H54 (cell line): ENCODE results near the gene NBPF3.
"Not testable (repeated sequence)": the region's sequence is repeated elsewhere in the genome, so short reads cannot be mapped to it uniquely, and the experiment has no call there.

Source experiments
- DNase-seq: peaks from one replicate; pipeline ENCODE4 v3.0.0; 2011; ENCODE audit warnings: low spot score, mixed read lengths; ENCODE audit not compliant: insufficient read length
- FAIRE-seq: peaks from 3 replicates; lab custom pipeline; 2011; peaks lifted over from hg19 to GRCh38; lab: Jason Lieb, UNC
- POLR2A ChIP-seq: IDR thresholded peaks from 2 replicates; pipeline ENCODE4 v1.6.1; 2011; ENCODE audit warnings: low read depth, mild to moderate bottlenecking, low read length

Gene NBPF3

GRCh38 chr1:21511579-21512522, 71.9 kb downstream of the NBPF3 start:
- DNase-seq (peak; percentile 49), FAIRE-seq (no peak)
- no peak for TF ChIP-seq POLR2A

DNA sequence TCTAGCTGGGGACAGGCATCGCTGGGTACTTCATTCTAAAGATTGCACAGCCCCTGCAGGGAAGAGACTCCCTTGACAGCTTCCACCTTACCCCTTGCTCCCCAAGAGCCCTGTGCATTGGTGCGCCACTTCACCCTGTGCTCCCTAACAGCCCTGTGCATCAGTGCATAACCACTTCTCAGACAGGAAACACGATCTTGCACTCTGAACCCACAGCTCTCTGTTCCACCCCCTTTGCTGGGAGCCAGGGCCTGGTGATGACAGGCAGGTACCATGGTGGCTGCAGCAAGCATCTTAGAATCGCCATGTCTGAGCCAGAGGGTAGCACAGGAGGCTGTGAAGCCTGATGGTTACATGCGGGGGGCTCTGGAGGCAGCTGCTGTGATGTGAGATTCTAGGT, 74.3 kb downstream of the NBPF3 start:
- TF ChIP-seq POLR2A = no peak

DNA sequence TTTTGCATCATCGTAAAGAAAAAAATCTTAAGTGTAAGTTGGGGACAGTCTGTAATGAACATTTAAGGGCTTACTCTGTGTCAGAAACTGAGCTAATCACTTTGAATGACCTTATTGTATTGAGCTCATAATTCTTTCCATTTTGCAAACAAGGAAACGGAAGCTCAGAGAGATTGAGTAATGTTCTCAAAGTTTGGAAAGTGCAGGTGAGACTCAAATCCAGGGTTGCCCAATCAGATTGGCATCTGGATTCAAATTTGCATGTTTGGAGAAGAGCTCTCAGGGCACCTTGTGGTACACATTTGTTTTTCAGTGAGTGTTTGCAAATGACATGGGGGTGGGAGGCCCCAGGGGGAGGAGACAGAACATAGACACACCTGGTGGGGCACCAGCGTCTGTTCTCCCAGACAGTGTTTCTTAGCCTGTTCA, 77.2 kb downstream of the NBPF3 start:
- no peak for FAIRE-seq

More for the DNA sequence above, 74.3 kb downstream of the NBPF3 start:
- DNase-seq (no peak), FAIRE-seq (no peak)

GRCh38 chr1:21517660-21518480, 77.9 kb downstream of the NBPF3 start:
- FAIRE-seq (no peak), DNase-seq (no peak)
- no peak for TF ChIP-seq POLR2A

More for the DNA sequence above, 77.2 kb downstream of the NBPF3 start:
- DNase-seq = no peak
- TF ChIP-seq POLR2A = no peak

DNA sequence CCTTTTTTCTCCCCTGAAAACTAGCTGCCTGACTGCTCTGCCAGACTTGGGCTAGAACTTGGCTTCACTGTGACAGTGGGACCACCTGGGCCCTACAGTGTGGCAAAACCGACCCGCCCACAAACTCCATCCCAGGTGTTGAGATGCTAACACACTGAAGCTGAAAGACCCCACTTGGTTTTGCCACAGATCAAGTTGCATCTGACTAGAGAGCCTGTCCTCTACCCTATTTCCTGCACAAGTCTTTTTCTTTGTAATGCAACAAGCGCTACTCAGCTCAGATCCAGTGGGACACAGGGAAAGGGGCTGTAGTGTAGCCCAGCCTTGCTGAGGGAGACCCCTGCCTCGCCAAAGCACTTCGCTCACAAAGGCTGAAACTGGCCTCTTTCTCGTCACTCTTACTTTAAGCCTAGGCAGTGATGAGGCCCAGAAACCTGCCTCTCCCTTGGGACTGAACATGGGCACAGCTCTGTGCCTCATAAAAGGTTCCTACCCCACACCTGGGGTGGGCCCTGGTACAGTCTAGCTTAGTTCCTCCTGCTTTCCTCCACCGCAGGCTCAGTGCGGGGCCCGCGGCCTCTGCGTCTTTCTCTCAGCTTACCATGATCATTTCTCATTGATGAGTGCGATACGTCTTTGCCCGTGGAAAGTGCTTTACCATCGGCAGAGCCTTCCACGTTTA, 79.0 kb downstream of the NBPF3 start:
- TF ChIP-seq POLR2A = no peak
- FAIRE-seq (no peak), DNase-seq (no peak)

DNA sequence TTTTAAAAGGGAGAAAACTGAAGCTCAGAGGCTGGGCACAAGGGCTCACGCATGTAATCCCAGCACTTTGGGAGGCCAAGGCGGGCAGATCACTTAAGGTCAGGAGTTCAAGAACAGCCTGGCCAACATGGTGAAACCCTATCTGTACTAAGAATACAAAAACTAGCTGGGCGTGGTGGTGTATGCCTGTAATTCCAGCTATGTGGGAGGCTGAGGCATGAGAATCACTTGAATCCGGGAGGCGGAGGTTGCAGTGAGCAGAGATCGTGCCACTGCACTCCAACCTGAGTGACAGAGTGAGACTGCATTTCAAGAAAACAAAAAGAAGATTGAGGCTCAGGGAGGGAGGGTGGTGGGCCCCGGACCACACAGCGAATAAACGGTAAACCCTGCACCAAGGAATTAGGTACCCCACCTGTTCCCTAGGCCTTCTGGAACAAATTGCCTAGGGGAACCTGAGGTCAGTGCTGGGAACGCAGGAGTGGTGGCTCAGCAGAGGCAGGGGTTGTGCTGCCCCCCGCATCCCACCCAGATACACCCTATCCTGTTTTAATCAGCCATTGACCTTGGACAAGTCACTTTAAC, 79.6 kb downstream of the NBPF3 start:
- FAIRE-seq, DNase-seq: not testable (repeated sequence)

- TF ChIP-seq POLR2A = no peak
- FAIRE-seq = no peak
- DNase-seq = no peak
Measured at GRCh38 chr1:21520899-21521716, 81.2 kb downstream of the NBPF3 start.

GRCh38 chr1:21521717-21522060, 81.8 kb downstream of the NBPF3 start:
- DNase-seq (no peak), FAIRE-seq (no peak)
- no peak for TF ChIP-seq POLR2A

DNA sequence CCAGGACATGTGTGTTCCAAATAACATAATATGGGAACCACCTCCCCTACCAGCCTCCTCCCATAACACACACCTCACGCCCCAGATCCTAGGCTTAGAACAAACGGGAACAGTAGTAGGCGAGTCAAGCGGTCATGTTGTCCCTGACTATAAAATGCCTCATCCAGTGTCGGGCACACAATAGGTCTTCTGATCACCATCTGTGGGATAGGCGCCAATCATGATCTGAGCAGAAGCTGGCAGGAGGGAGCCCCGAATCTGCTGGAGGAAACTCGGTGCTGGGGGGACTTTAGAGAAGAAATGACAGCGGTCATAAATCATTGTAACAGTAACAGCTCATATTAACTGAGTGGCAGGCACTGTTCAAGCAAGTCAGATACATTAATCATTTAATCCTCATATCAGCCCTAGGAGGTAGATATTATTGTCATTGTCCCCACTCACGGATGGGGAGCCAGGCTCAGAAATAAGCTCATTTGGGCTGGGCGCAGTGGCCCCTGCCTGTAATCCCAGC, 82.6 kb downstream of the NBPF3 start:
- DNase-seq (no peak), FAIRE-seq (no peak)
- no peak for TF ChIP-seq POLR2A

DNA sequence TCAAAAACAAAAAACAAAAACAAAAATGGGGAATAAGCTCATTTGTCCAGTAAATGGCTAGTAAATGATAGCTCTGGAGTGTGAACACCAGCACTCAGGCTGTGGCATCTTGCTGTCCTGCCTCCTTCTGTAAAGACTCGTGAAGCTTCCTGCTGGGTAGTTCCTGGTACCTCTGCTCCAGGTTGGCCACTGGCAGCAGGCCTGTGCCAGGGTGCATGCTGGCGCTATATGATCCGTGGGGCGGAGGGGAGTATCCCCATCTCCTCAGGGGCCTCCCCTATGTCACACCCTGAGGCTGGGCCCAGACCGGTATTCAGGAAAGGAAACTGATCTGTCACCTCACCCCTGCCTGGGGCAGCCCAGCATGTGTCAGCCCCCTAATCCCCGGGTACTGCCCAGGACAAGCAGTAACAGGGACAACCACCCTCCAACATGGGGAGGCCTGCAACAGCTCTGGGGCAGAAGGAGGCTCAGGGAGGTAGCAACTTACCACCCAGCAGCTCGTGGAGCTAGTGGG, 83.4 kb downstream of the NBPF3 start:
- FAIRE-seq (no peak), DNase-seq (no peak)
- TF ChIP-seq POLR2A = no peak

DNA sequence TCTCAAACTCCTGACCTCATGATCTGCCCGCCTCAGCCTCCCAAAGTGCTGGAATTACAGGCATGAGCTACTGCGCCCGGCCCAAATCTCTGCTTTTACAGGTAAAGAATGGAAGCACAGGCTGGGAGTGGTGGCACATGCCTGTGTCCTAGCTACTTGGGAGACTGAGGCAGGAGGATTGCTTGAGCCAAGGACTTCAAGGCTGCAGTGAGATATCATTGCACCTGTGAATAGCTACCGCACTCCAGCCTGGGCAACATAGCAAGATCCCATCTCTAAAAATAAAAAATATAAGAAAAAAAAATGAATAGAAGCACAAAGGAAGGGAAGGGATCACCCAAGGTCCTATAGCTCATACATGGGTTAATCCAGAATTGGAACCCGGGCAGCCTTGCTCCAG, 84.3 kb downstream of the NBPF3 start:
- DNase-seq (no peak), FAIRE-seq (no peak)
- TF ChIP-seq POLR2A = no peak

- no peak for DNase-seq
- FAIRE-seq = no peak
- TF ChIP-seq POLR2A = no peak
Measured at GRCh38 chr1:21524686-21525339, 84.9 kb downstream of the NBPF3 start.
